GM04503 (cell line): ENCODE results near the gene PHF21B.

Experiments
- DNase-seq: peaks from one replicate; pipeline ENCODE4 v3.0.0-alpha.2; 2012; ENCODE audit warnings: low read depth

PHF21B gene

GRCh38 chr22:44956840-44957767 lies 52.7 kb downstream of the PHF21B start:
- DNase-seq = no peak

- DNase-seq = no peak
Measured at GRCh38 chr22:44955102-44955501, 54.7 kb downstream of the PHF21B start.

DNA sequence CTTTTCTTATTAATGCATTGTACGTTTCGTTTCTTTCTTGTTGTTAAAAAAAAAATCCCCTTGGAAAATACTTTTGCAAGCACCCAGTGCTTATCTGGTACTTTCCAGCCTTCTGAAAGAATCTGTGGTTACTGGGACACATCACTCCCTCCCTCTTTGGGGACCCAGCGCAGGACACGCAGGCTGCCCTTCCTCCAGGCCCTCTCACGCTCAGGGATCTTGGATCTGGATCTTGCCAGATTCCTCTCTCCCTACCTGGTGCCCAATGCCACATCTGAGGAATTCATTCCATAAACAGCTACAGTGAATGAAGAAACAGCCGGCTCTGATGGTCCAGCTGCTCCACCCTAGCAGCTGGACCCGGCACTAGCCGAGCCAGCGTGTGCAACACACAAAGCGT lies 55.7 kb downstream of the PHF21B start:
- no peak for DNase-seq

- no peak for DNase-seq
Measured at GRCh38 chr22:44952863-44953746, 56.7 kb downstream of the PHF21B start.

GRCh38 chr22:44951510-44951816 lies 58.3 kb downstream of the PHF21B start:
- no peak for DNase-seq

GRCh38 chr22:44950806-44951509 lies 58.8 kb downstream of the PHF21B start:
- DNase-seq = no peak

DNA sequence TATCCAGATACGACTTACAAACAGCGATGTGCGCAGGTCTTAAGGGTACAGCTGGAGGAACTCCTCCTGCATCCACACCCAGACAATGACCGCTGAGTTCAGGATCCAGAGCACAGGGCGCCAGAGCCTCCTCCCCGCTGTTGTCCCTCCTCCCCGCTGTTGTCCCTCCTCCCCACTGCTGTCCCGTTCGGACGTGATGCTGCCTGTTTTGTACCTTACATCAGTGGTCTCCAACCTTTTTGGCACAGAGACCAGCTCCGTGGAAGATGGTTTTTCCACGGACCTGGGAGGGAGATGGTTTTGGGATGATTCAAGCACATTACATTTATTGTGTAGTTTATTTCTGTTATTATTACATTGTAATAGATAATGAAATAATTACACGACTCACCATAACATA lies 62.0 kb downstream of the PHF21B start:
- no peak for DNase-seq

DNA sequence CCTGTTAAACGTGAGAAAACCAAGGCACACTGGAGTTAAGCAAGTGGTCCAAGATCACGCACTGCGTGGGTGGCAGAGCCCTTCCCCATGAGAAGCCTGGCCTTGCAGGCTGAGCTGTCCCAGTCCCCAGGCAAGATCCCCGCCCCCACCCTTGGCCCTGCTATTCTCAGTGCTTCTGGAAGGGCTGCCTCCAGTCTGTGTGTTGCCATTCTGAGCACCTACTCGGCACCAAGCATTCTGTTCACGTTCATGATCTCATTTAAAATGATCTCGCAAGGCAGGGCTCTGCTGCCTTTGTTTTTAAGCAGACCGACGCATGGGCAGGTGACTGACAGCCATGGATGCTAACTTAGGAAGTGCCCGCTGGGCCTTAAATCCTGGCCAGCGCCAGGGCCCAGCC lies 62.8 kb downstream of the PHF21B start:
- DNase-seq = no peak

DNA sequence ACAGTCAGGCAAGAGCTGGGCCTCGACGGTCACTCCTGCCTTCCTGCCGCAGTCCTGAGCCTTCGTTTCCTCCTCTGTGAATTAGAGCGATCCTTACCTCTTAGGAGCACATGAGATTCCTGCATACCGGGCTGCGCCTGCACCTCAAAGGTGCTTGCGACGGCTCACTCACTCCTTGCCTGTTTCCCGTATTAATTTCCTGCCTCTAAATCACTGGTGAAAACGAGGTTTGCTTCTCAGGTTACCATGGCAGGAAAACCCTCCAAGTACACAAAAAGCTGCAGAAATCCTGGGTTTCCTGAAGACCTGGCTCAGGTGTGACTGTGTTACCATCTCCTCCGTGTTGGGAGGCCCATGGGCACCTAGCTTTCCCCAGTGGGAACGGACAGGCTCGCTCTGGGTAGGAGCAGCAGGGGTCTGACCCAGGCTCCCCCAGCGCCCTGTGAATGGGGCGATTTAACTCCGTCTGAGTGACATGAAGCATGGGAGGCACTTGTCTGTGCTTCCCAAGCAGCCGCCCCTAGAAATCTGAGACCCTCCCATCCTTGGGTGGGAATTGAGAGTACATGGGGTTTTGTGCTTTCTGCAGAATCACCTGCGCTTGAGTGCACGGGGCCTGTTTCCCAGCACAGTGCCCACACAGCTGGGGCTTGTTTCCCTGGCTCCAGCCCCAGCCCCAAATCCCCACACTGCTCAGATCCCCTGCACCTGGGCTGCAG lies 64.8 kb downstream of the PHF21B start:
- DNase-seq = no peak

DNA sequence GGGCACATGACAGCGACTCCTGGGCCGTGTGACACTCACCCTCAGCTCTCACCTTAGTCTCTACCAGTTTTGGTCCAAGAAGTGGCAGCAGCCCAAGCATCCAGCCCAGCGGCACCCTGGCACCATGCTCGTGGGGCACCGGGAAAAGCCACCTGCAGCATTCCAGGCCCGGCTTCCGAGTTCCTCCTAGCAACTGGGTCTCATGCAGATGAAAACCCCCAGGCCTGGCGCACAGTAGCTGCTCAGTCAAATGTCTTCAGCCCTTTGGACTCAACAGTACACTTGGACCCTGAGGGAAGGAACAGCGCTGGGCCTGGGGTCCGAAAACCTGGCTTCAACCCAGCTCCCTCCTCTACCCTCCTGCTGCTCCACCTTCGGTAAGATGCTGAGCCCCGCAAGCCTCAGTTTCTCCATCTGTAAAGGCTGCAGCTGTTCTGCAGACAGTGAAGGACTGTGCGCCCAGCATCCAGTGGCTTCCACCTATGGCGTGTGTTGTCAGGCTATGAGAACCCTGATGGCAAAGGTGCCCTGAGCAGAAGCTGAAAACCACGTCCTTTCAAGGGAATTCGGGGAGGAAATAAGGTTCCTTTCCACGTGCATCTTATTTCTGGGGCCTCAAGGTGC lies 66.0 kb downstream of the PHF21B start:
- no peak for DNase-seq

- no peak for DNase-seq
Measured at GRCh38 chr22:44942979-44943700, 66.7 kb downstream of the PHF21B start.

DNA sequence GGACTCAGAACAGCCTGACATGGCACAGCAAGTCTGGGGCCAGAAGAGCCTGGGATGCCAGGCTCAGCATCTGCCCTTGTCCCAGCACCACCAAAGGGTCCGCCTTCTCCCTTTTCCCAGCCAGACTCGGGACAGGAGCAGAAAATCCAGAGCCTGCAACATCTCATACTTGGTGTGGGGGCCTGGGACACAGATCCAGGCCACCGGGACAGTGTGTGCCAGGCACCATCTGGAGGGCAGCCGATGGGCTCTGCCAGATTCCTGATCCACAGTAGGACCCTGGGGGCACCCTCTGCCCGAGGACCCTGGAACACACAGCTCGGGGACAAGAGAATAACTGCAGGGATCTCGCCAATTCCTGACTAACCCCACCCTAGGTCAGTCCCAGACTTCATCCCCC lies 67.7 kb downstream of the PHF21B start:
- DNase-seq = no peak

GRCh38 chr22:44941207-44941606 lies 68.6 kb downstream of the PHF21B start:
- no peak for DNase-seq

GRCh38 chr22:44940130-44940529 lies 69.7 kb downstream of the PHF21B start:
- no peak for DNase-seq

DNA sequence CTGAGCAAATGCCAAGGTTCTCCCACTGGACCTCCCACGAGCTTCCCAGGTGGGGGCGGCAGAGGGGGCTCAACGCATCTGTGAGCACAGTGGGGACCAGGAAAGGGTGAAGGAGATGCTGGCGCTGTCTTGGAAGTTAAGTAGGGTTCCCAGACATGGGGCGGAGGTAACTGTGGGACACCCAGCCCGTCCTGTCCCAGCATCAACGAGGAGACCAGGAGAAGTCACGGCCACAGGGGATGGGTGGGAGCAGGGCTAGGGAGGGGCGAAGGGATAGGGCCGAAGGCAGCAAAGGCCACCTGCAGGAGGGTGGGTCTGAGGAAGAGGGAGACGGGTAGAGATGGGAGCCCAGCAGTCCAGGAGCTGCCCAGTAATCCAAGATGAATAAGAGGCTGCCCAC lies 70.4 kb downstream of the PHF21B start:
- DNase-seq = no peak

- no peak for DNase-seq
Measured at GRCh38 chr22:44938886-44939285, 70.9 kb downstream of the PHF21B start.

GRCh38 chr22:44937216-44937615 lies 72.6 kb downstream of the PHF21B start:
- no peak for DNase-seq

- no peak for DNase-seq
Measured at GRCh38 chr22:44936201-44936600, 73.6 kb downstream of the PHF21B start.

- DNase-seq = no peak
Measured at GRCh38 chr22:44935724-44936123, 74.1 kb downstream of the PHF21B start.

GRCh38 chr22:44934454-44934735 lies 75.4 kb downstream of the PHF21B start:
- no peak for DNase-seq
